Astrocyte of the spinal cord (primary cell): Measurements from ENCODE around the gene MIS12.

Experiments
- DNase-seq: peaks from one replicate; pipeline ENCODE4 v3.0.0; 2011; ENCODE audit warnings: low read depth, low spot score
- H3K4me3 ChIP-seq: 2 replicates; pipeline ENCODE4 v1.5.1; 2011; ENCODE audit warnings: low read depth, mild to moderate bottlenecking, low read length, moderate library complexity
- in situ Hi-C: cut with HindIII; loops from 2 replicates; pipeline ENCODE4 v1.10.0; 2017; ENCODE audit warnings: low sequenced_read_pairs
- TF ChIP-seq, protein P1 (sequence below): IDR thresholded peaks from 2 replicates; pipeline ENCODE4 v1.5.1; 2012; ENCODE audit warnings: low read depth, mild to moderate bottlenecking, low read length, inconsistent platforms

Gene MIS12

GRCh38 chr17:5473906-5474305, 12.5 kb upstream of the MIS12 start:
- H3K4me3 ChIP-seq = no peak overlapping the region
- in situ Hi-C loops = no loop called here
- TF ChIP-seq, protein P1, sequence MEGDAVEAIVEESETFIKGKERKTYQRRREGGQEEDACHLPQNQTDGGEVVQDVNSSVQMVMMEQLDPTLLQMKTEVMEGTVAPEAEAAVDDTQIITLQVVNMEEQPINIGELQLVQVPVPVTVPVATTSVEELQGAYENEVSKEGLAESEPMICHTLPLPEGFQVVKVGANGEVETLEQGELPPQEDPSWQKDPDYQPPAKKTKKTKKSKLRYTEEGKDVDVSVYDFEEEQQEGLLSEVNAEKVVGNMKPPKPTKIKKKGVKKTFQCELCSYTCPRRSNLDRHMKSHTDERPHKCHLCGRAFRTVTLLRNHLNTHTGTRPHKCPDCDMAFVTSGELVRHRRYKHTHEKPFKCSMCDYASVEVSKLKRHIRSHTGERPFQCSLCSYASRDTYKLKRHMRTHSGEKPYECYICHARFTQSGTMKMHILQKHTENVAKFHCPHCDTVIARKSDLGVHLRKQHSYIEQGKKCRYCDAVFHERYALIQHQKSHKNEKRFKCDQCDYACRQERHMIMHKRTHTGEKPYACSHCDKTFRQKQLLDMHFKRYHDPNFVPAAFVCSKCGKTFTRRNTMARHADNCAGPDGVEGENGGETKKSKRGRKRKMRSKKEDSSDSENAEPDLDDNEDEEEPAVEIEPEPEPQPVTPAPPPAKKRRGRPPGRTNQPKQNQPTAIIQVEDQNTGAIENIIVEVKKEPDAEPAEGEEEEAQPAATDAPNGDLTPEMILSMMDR = no peak
- DNase-seq = no peak

- DNase-seq = no peak
- TF ChIP-seq, protein P1 = no peak
- in situ Hi-C loops = no loop called here
- H3K4me3 ChIP-seq = no peak overlapping the region
Observed at GRCh38 chr17:5478992-5479391, 7.4 kb upstream of the MIS12 start.

DNA sequence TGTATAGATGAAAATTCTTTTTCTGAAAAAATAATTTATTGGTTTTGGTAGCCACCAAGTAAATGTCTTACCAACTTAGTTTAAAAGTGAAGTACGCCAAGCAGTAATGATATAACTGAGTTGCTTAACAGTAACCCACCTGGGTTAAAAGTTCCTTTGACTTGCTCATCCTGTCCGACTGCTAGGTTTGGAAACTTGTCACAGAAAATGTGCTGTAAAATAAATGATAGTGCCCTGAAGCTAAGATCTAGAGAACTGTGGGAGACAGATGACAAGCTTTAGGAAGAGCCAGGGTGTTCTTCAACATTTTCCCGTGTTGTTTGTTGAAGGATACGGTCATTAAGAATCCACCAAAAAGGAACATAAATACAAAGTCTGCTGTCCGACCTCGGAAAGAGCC, 5.4 kb upstream of the MIS12 start:
- in situ Hi-C loops = no loop called here
- DNase-seq = no peak
- TF ChIP-seq, protein P1 = no peak
- H3K4me3 ChIP-seq = no peak overlapping the region

GRCh38 chr17:5481451-5481850, 4.9 kb upstream of the MIS12 start:
- in situ Hi-C loops = no loop called here
- TF ChIP-seq, protein P1 = no peak
- H3K4me3 ChIP-seq = no peak overlapping the region
- DNase-seq = no peak

DNA sequence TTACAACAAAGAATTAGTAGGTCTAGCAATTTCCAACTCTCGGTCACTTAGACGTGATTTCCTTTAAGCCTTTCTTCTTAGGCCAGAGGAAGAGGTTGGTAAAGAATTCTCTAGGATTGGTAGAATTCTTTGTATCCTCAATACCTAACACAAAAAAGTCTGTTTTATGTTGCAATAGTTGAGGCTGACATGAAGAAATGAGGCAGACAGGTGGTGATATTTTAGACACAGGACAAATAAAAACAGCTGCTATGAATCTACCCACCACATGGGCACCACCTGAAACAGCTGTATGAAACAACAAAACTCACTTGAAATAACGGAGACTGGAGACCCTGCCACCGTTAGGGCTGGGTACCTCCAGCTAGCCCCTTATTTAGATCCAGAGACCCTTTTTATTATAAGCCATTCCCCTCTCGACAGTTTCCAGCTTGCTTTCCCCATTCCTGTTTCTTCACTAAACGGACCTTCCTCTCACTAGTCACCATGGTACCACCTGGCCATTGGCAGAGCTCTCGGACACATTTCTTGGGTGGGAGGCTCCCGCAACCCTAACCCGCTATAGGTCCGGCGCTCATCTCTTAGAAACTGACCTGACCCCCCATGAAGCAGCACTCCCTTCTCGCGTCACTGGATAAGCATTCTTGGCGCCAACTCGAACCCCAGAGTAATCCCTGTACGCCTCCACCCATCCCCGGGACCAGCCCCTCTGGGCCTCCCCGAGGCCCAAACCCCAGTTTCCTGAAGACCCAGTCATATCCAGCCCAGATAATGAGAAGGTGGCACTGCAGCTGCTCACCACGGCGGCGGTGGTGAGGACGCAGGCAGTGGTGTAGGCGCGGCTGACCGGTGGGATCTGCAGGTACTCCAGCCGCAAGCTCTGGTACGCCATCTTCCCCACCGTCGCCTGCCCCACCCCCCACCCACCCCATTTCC, 828 bp upstream of the MIS12 start, which contains the start of gene DERL2:
Gene DERL2, minus strand, starts transcription at position 909 of the 936 bp plus-strand sequence. Its CDS starts 17 bp downstream, at position 892.
- TF ChIP-seq, protein P1 = no peak
- H3K4me3 ChIP-seq = peak within 1 kb of the TSS; percentile 99
- peak; percentile 25 for DNase-seq
- in situ Hi-C loops = no loop called here

GRCh38 chr17:5488752-5489151, 2.4 kb downstream of the MIS12 start:
- H3K4me3 ChIP-seq = no peak overlapping the region
- DNase-seq = no peak
- TF ChIP-seq, protein P1 = no peak
- in situ Hi-C loops = no loop called here
